GM23248 (cell line): Measurements from ENCODE around the gene NUP153. TPM values are rescaled to one million over a fixed set of nuclear protein-coding genes. Genes with fewer than 3 reads are reported as not detected.

Experiments used
- DNase-seq: peaks from one replicate; pipeline ENCODE4 v3.0.0-alpha.2; 2015
- H2AFZ ChIP-seq: fragments of 200-600 bp; sonication (generic); 2 replicates; pipeline ENCODE4 v1.6.1; 2016; ENCODE audit warnings: antibody characterized with exemption
- H3F3A ChIP-seq: fragments of 200-600 bp; sonication (generic); 2 replicates; pipeline ENCODE4 v1.6.1; 2016; ENCODE audit warnings: mild to moderate bottlenecking, antibody characterized with exemption, mixed run types; ENCODE audit not compliant: insufficient read depth
- H3K27ac ChIP-seq: fragments of 200-600 bp; sonication (generic); 2 replicates; pipeline ENCODE4 v1.5.1; 2016; ENCODE audit warnings: mild to moderate bottlenecking
- H3K27me3 ChIP-seq: fragments of 200-600 bp; sonication (generic); replicated peaks from 2 replicates; pipeline ENCODE4 v1.6.1; 2016; ENCODE audit warnings: mild to moderate bottlenecking; ENCODE audit not compliant: insufficient read depth
- H3K36me3 ChIP-seq: fragments of 200-600 bp; sonication (generic); 2 replicates; pipeline ENCODE4 v1.6.1; 2016; ENCODE audit warnings: low read depth, mild to moderate bottlenecking
- H3K4me1 ChIP-seq: fragments of 200-600 bp; sonication (generic); 2 replicates; pipeline ENCODE4 v1.6.1; 2016; ENCODE audit warnings: mild to moderate bottlenecking; ENCODE audit not compliant: insufficient read depth
- H3K4me2 ChIP-seq: fragments of 200-600 bp; sonication (generic); one replicate; pipeline ENCODE4 v1.6.1; 2016; ENCODE audit warnings: mild to moderate bottlenecking; ENCODE audit not compliant: unreplicated experiment
- H3K4me3 ChIP-seq: fragments of 200-600 bp; sonication (generic); 2 replicates; pipeline ENCODE4 v1.5.1; 2016; ENCODE audit warnings: mild to moderate bottlenecking
- H3K79me2 ChIP-seq: fragments of 200-600 bp; sonication (generic); 2 replicates; pipeline ENCODE4 v1.6.1; 2016; ENCODE audit warnings: mild to moderate bottlenecking; ENCODE audit not compliant: insufficient read depth
- H3K9ac ChIP-seq: fragments of 200-600 bp; sonication (generic); 2 replicates; pipeline ENCODE4 v1.6.1; 2016; ENCODE audit warnings: mild to moderate bottlenecking
- H3K9me2 ChIP-seq: fragments of 200-600 bp; sonication (generic); 2 replicates; pipeline ENCODE4 v1.6.1; 2016; ENCODE audit warnings: mixed run types, mild to moderate bottlenecking, moderate library complexity; ENCODE audit not compliant: insufficient read depth
- H3K9me3 ChIP-seq: fragments of 200-600 bp; sonication (generic); one replicate; pipeline ENCODE4 v1.6.1; 2017; ENCODE audit warnings: low read depth
- H4K20me1 ChIP-seq: fragments of 200-600 bp; sonication (generic); 2 replicates; pipeline ENCODE4 v1.6.0; 2016; ENCODE audit not compliant: insufficient read depth
- EZH2 ChIP-seq: fragments of 200-600 bp; sonication (generic); IDR thresholded peaks from 2 replicates; pipeline ENCODE4 v1.6.1; 2018; ENCODE audit warnings: antibody characterized with exemption, mild to moderate bottlenecking; ENCODE audit not compliant: insufficient read depth, poor library complexity, severe bottlenecking
- EZH2phosphoT487 ChIP-seq: fragments of 200-600 bp; sonication (generic); IDR thresholded peaks from 2 replicates; pipeline ENCODE4 v1.6.1; 2018; ENCODE audit warnings: antibody characterized with exemption, moderate library complexity, mild to moderate bottlenecking, low read depth; ENCODE audit not compliant: insufficient read depth
- WGBS, 2 experiments: methylation state at CpG; one replicate each; pipeline ENCODE4 v1.1.6; 2015 to 2017; ENCODE audit warnings: low lambda C conversion rate in 2 of 2, low coverage in 1 of 2; ENCODE audit errors: missing lambda C conversion rate in 2 of 2; 5-methylcytosine and 5-hydroxymethylcytosine counted together
- in situ Hi-C: fragments of 300-500 bp; cut with MboI; formaldehyde crosslinking; loops from 2 replicates; pipeline ENCODE4 v1.15.0; 2020
- polyA plus RNA-seq: library from polyadenylated mRNA; unstranded; fragments of >200 nt; fragmentation: Nextera tagmentation; extraction: Ambion mirVana; gene quantifications from 2 replicates; pipeline ENCODE4 v1.2.1, GENCODE V29; 2016
- total RNA-seq: library from RNA; depleted of rRNA; stranded (reverse); fragments of >200 nt; shearing (Covaris generic); gene quantifications from 2 replicates; pipeline ENCODE4 v1.2.3, GENCODE V29; 2014

Gene NUP153
- total and polyA plus RNA-seq, 2 experiments from 2014 or later, result 12.6 to 25.3 TPM

- Histone ChIP-seq H3K4me2 (no peak overlapping the region), H3K9me3 (no peaks in the 10 kb centered on the region), H3K9ac (no peak overlapping the region), H3K9me2 (no peaks in the 10 kb centered on the region), H3K4me1 (no peaks in the 10 kb centered on the region), H3K79me2 (peaks cover 87% of the 10 kb centered on the region), H3K27me3 (no peaks in the 10 kb centered on the region), H3K27ac (no peak overlapping the region), H3K36me3 (peaks cover 53% of the 10 kb centered on the region), H3F3A (no peaks in the 10 kb centered on the region), H3K4me3 (no peak overlapping the region), H2AFZ (no peak overlapping the region), H4K20me1 (no peaks in the 10 kb centered on the region)
- TF ChIP-seq EZH2 (no peak), EZH2phosphoT487 (no peak)
- WGBS, 2 experiments, result 87 to 90% methylated on average over 5 of the region's 5 CpGs
- in situ Hi-C loops, result no loop called here
- DNase-seq, result no peak
Measured at GRCh38 chr6:17630511-17631073, 76.1 kb downstream of the NUP153 start.

- no peak for DNase-seq
- Histone ChIP-seq H3K9ac (no peak overlapping the region), H3K36me3 (peaks cover 56% of the 10 kb centered on the region), H3K9me2 (no peaks in the 10 kb centered on the region), H4K20me1 (no peaks in the 10 kb centered on the region), H3K4me3 (no peak overlapping the region), H3K27ac (no peak overlapping the region), H3K9me3 (no peaks in the 10 kb centered on the region), H2AFZ (no peak overlapping the region), H3K79me2 (peaks cover 87% of the 10 kb centered on the region), H3F3A (no peaks in the 10 kb centered on the region), H3K27me3 (no peaks in the 10 kb centered on the region), H3K4me1 (no peaks in the 10 kb centered on the region), H3K4me2 (no peak overlapping the region)
- in situ Hi-C loops, result no loop called here
- no peak for TF ChIP-seq EZH2phosphoT487
- TF ChIP-seq EZH2, result no peak
- WGBS, 2 experiments, result 96% methylated on average over 8 of the region's 8 CpGs
Measured at GRCh38 chr6:17629824-17630510, 76.8 kb downstream of the NUP153 start.

GRCh38 chr6:17628873-17629272, 77.9 kb downstream of the NUP153 start:
- Histone ChIP-seq H3K27ac (no peak overlapping the region), H4K20me1 (no peaks in the 10 kb centered on the region), H3K4me1 (no peaks in the 10 kb centered on the region), H3K9me2 (no peaks in the 10 kb centered on the region), H2AFZ (no peak overlapping the region), H3K79me2 (peaks cover 85% of the 10 kb centered on the region), H3K4me3 (no peak overlapping the region), H3K9ac (no peak overlapping the region), H3K36me3 (peaks cover 60% of the 10 kb centered on the region), H3K9me3 (no peaks in the 10 kb centered on the region), H3K4me2 (no peak overlapping the region), H3F3A (no peaks in the 10 kb centered on the region), H3K27me3 (no peaks in the 10 kb centered on the region)
- no peak for DNase-seq
- in situ Hi-C loops, result no loop called here
- TF ChIP-seq EZH2phosphoT487, result no peak
- no peak for TF ChIP-seq EZH2
- WGBS, 2 experiments, result 17 to 21% methylated on average over 1 of the region's 1 CpG

GRCh38 chr6:17624396-17624795, 82.3 kb downstream of the NUP153 start:
- in situ Hi-C loops, result no loop called here
- no peak overlapping the region for H2AFZ ChIP-seq
- no peaks in the 10 kb centered on the region for H3K9me2 ChIP-seq
- no peak for TF ChIP-seq EZH2
- no peak for TF ChIP-seq EZH2phosphoT487
- no peak overlapping the region for H3K27ac ChIP-seq
- no peak overlapping the region for H3K4me2 ChIP-seq
- H3K79me2 ChIP-seq, result peaks cover 90% of the 10 kb centered on the region
- no peak for DNase-seq
- H3K4me3 ChIP-seq, result no peak overlapping the region
- H3K27me3 ChIP-seq, result no peaks in the 10 kb centered on the region
- no peaks in the 10 kb centered on the region for H4K20me1 ChIP-seq
- H3K9ac ChIP-seq, result no peak overlapping the region
- no peaks in the 10 kb centered on the region for H3K9me3 ChIP-seq
- H3F3A ChIP-seq, result no peaks in the 10 kb centered on the region
- H3K36me3 ChIP-seq, result peaks cover 69% of the 10 kb centered on the region
- WGBS, 2 experiments, result 95 to 100% methylated on average over 1 of the region's 1 CpG
- H3K4me1 ChIP-seq, result no peaks in the 10 kb centered on the region
